Measurements from ENCODE around the gene MYZAP.

DNA sequence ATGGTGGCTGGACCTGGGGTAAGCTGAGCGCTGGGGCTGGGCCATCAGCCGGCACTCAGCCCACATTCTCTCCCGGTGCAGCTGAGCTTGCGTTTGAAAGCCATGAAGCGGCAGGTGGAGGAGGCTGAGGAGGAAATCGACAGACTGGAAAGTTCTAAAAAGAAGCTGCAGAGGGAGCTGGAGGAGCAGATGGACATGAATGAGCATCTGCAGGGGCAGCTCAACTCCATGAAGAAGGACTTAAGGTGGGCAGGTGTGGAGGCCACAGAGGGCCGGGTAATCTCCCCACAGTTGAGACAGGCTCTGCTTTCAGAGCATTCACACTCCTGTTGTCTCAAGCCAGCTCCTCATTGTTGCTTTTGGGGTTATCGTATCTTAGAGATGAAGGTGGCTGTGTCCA, 45.7 kb upstream of the MYZAP start:
- TF ChIP-seq, protein P1, sequence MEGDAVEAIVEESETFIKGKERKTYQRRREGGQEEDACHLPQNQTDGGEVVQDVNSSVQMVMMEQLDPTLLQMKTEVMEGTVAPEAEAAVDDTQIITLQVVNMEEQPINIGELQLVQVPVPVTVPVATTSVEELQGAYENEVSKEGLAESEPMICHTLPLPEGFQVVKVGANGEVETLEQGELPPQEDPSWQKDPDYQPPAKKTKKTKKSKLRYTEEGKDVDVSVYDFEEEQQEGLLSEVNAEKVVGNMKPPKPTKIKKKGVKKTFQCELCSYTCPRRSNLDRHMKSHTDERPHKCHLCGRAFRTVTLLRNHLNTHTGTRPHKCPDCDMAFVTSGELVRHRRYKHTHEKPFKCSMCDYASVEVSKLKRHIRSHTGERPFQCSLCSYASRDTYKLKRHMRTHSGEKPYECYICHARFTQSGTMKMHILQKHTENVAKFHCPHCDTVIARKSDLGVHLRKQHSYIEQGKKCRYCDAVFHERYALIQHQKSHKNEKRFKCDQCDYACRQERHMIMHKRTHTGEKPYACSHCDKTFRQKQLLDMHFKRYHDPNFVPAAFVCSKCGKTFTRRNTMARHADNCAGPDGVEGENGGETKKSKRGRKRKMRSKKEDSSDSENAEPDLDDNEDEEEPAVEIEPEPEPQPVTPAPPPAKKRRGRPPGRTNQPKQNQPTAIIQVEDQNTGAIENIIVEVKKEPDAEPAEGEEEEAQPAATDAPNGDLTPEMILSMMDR (IDR thresholded peaks at IDR 0.05): no peak
- TF ChIP-seq POLR2A (IDR thresholded peaks at IDR 0.05) (no peak), EP300 (IDR thresholded peaks at IDR 0.05) (no peak)

Measured in ovary (tissue), 3 donors.